ENCODE measurements around the gene CDC45. TPM values are rescaled to one million over a fixed set of nuclear protein-coding genes. Genes with fewer than 3 reads are reported as not detected.
"Not testable (repeated sequence)": the region's sequence is repeated elsewhere in the genome, so short reads cannot be mapped to it uniquely, and the experiment has no call there.

The CDC45 gene
- total RNA-seq, 1 donor from 2014 or later, result 50.7 TPM

GRCh38 chr22:19440411-19441195, 39.1 kb upstream of the CDC45 start:
- Mint-ChIP-seq H3K4me1 (peaks cover 10% of the 10 kb centered on the region), H3K4me3 (no peak overlapping the region), H3K9me3 (no peaks in the 10 kb centered on the region), H3K27me3 (ENCODE audit: insufficient read depth, low read depth) (peaks cover 7% of the 10 kb centered on the region), H3K36me3 (peaks cover 29% of the 10 kb centered on the region), H3K27ac (no peak overlapping the region)
- Histone ChIP-seq H3K27ac (no peak overlapping the region), H3K9ac (no peak overlapping the region), H3K79me2 (ENCODE audit: low read depth) (peaks cover 65% of the 10 kb centered on the region), H4K20me1 (ENCODE audit: low read depth) (peaks cover 58% of the 10 kb centered on the region), H3K36me3 (no peaks in the 10 kb centered on the region), H3F3A (ENCODE audit: low read depth) (no peaks in the 10 kb centered on the region), H3K4me3 (no peak overlapping the region), H3K4me2 (no peak overlapping the region), H3K9me3 (ENCODE audit: low read depth) (no peaks in the 10 kb centered on the region), H3K27me3 (no peaks in the 10 kb centered on the region), H3K4me1 (no peaks in the 10 kb centered on the region), H2AFZ (replicated peaks) (no peak overlapping the region)
- DNase-seq (ENCODE audit: low spot score), result no peak
- TF ChIP-seq EZH2phosphoT487 (IDR thresholded peaks at IDR 0.05), result no peak
- no peak for TF ChIP-seq CTCF (IDR thresholded peaks at IDR 0.05)
- no peak for TF ChIP-seq EZH2 (IDR thresholded peaks at IDR 0.05)

GRCh38 chr22:19442166-19442565, 37.6 kb upstream of the CDC45 start:
- Histone ChIP-seq H3K4me1 (peaks cover 8% of the 10 kb centered on the region), H3F3A (ENCODE audit: low read depth) (peaks cover 10% of the 10 kb centered on the region), H2AFZ (replicated peaks) (no peak overlapping the region), H3K4me2 (no peak overlapping the region), H3K9me3 (ENCODE audit: low read depth) (no peaks in the 10 kb centered on the region), H3K9ac (no peak overlapping the region), H3K79me2 (ENCODE audit: low read depth) (peaks cover 80% of the 10 kb centered on the region), H3K27ac (no peak overlapping the region), H3K4me3 (no peak overlapping the region), H3K27me3 (no peaks in the 10 kb centered on the region), H4K20me1 (ENCODE audit: low read depth) (peaks cover 71% of the 10 kb centered on the region), H3K36me3 (no peaks in the 10 kb centered on the region)
- no peak for DNase-seq (ENCODE audit: low spot score)
- Mint-ChIP-seq H3K4me3 (no peak overlapping the region), H3K36me3 (peaks cover 31% of the 10 kb centered on the region), H3K9me3 (no peaks in the 10 kb centered on the region), H3K4me1 (peaks cover 20% of the 10 kb centered on the region), H3K27ac (no peak overlapping the region), H3K27me3 (ENCODE audit: insufficient read depth, low read depth) (peaks cover 6% of the 10 kb centered on the region)
- TF ChIP-seq EZH2phosphoT487 (IDR thresholded peaks at IDR 0.05), result no peak
- no peak for TF ChIP-seq EZH2 (IDR thresholded peaks at IDR 0.05)
- no peak for TF ChIP-seq CTCF (IDR thresholded peaks at IDR 0.05)

GRCh38 chr22:19443544-19444211, 36.0 kb upstream of the CDC45 start:
- Histone ChIP-seq H3K9ac (no peak overlapping the region), H3K79me2 (ENCODE audit: low read depth) (peaks cover 85% of the 10 kb centered on the region)
- peaks cover 6% of the 10 kb centered on the region for H3K27me3 Mint-ChIP-seq (ENCODE audit: insufficient read depth, low read depth)

GRCh38 chr22:19445279-19445982, 34.3 kb upstream of the CDC45 start:
- not testable (repeated sequence) for H3K27me3 ChIP-seq; H3K9me3 Mint-ChIP-seq; H3K27ac ChIP-seq; H3K27me3 Mint-ChIP-seq (ENCODE audit: insufficient read depth, low read depth); H3K4me3 ChIP-seq; DNase-seq (ENCODE audit: low spot score); H3K9me3 ChIP-seq (ENCODE audit: low read depth); H2AFZ ChIP-seq (replicated peaks); H3K36me3 ChIP-seq; H3K9ac ChIP-seq; H3K27ac Mint-ChIP-seq
- H4K20me1 ChIP-seq (ENCODE audit: low read depth), result peaks cover 61% of the 10 kb centered on the region
- peaks cover 78% of the 10 kb centered on the region for H3K79me2 ChIP-seq (ENCODE audit: low read depth)
- Mint-ChIP-seq H3K36me3 (peaks cover 28% of the 10 kb centered on the region), H3K4me3 (peak overlapping the region; percentile 55), H3K4me1 (peaks cover 34% of the 10 kb centered on the region)
- peaks cover 37% of the 10 kb centered on the region for H3F3A ChIP-seq (ENCODE audit: low read depth)
- peaks cover 14% of the 10 kb centered on the region for H3K4me1 ChIP-seq
- peak overlapping the region; percentile 95 for H3K4me2 ChIP-seq

More at GRCh38 chr22:19443544-19444211, 36.0 kb upstream of the CDC45 start:
- H3K4me2 ChIP-seq, result no peak overlapping the region
- no peak overlapping the region for H3K27ac ChIP-seq
- H3F3A ChIP-seq (ENCODE audit: low read depth), result peaks cover 21% of the 10 kb centered on the region
- no peaks in the 10 kb centered on the region for H3K36me3 ChIP-seq
- DNase-seq (ENCODE audit: low spot score), result no peak
- H3K27ac Mint-ChIP-seq, result no peak overlapping the region
- H2AFZ ChIP-seq (replicated peaks), result no peak overlapping the region
- TF ChIP-seq EZH2phosphoT487 (IDR thresholded peaks at IDR 0.05), result no peak
- H3K9me3 Mint-ChIP-seq, result no peaks in the 10 kb centered on the region
- peaks cover 28% of the 10 kb centered on the region for H3K4me1 Mint-ChIP-seq
- peaks cover 64% of the 10 kb centered on the region for H4K20me1 ChIP-seq (ENCODE audit: low read depth)
- no peaks in the 10 kb centered on the region for H3K27me3 ChIP-seq
- no peak overlapping the region for H3K4me3 Mint-ChIP-seq
- H3K4me3 ChIP-seq, result no peak overlapping the region
- no peaks in the 10 kb centered on the region for H3K9me3 ChIP-seq (ENCODE audit: low read depth)
- peaks cover 29% of the 10 kb centered on the region for H3K36me3 Mint-ChIP-seq
- peaks cover 13% of the 10 kb centered on the region for H3K4me1 ChIP-seq

All from neural progenitor cell (in vitro differentiated cells).